ENCODE data around the gene XRCC1. TPM values are rescaled to one million over a fixed set of nuclear protein-coding genes. Genes with fewer than 3 reads are reported as not detected.

XRCC1 gene
- total RNA-seq, 1 experiment from 2014 or later: 20.1 TPM

GRCh38 chr19:43584484-43584883, 9.2 kb upstream of the XRCC1 start:
- no TSS peak for BruUV-seq (replicated peaks)
- H3K4me3 ChIP-seq (ENCODE audit: low read depth in 2 of 2, low read length in 2 of 2): no peak overlapping the region
- intact Hi-C loops (cut with micrococcal nuclease; ENCODE audit: unreplicated experiment) (no loop called here), in situ Hi-C loops (cut with HindIII; ENCODE audit: low pct_unique_long_range_greater_than_20kb, low sequenced_read_pairs) (no loop called here)
- ChIA-PET POLR2A (no interaction called here), CTCF (no interaction called here)
- no peak overlapping the region for H3K27ac ChIP-seq (ENCODE audit: low read length)
- no peaks in the 10 kb centered on the region for H3K4me1 ChIP-seq (ENCODE audit: control insufficient read depth, insufficient read depth, low read length)
- DNase-seq (ENCODE audit: low read depth, low spot score) (no peak), ATAC-seq (no peak)
- no peaks in the 10 kb centered on the region for H3K27me3 ChIP-seq (ENCODE audit: control insufficient read depth, insufficient read depth, low read length)
- H3K36me3 ChIP-seq (ENCODE audit: control insufficient read depth, insufficient read depth, low read length): no peaks in the 10 kb centered on the region
- no peaks in the 10 kb centered on the region for H3K9me3 ChIP-seq (ENCODE audit: control insufficient read depth, insufficient read depth, low read depth, low read length)
- TF ChIP-seq POLR2AphosphoS5 (IDR thresholded peaks at IDR 0.05; ENCODE audit: low read depth, low read length): no peak
- no peak for TF ChIP-seq REST (IDR thresholded peaks at IDR 0.05; ENCODE audit: insufficient read depth in 1 of 2, low read depth in 2 of 2, low read length in 1 of 2)
- TF ChIP-seq TCF7L2 (IDR thresholded peaks at IDR 0.05; ENCODE audit: low read depth, low read length): no peak
- TF ChIP-seq SIN3A (IDR thresholded peaks at IDR 0.05; ENCODE audit: borderline replicate concordance, insufficient read depth, low read depth, low read length): no peak
- no peak for TF ChIP-seq CTCF (IDR thresholded peaks at IDR 0.05)

DNA sequence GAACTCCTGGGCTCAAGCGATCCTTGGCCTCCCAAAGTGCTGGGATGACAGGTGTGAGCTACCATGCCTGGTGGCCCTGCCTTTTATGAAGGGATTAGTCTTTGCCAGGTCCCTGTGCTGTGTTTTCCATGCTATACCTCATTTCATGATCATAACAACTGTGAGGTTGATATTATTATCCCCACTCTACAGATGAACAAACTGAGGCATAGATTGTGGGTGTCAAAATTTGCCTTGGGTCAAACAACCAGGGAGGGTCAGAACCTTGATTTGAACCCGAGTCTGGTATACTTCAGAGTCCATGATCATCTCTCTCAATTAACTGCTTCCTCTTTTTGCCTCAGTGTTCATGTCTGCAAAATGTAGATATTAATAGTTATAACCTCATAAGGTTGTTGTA, 7.2 kb upstream of the XRCC1 start:
- intact Hi-C loops (cut with micrococcal nuclease; ENCODE audit: unreplicated experiment) (no loop called here), in situ Hi-C loops (cut with HindIII; ENCODE audit: low pct_unique_long_range_greater_than_20kb, low sequenced_read_pairs) (no loop called here)
- no peak for DNase-seq (ENCODE audit: low read depth, low spot score)
- H3K27me3 ChIP-seq (ENCODE audit: control insufficient read depth, insufficient read depth, low read length): no peaks in the 10 kb centered on the region
- CTCF ChIA-PET: no interaction called here
- POLR2A ChIA-PET: no interaction called here
- TF ChIP-seq SIN3A (IDR thresholded peaks at IDR 0.05; ENCODE audit: borderline replicate concordance, insufficient read depth, low read depth, low read length) (no peak), POLR2AphosphoS5 (IDR thresholded peaks at IDR 0.05; ENCODE audit: low read depth, low read length) (no peak), TCF7L2 (IDR thresholded peaks at IDR 0.05; ENCODE audit: low read depth, low read length) (no peak)
- ATAC-seq: no peak
- BruUV-seq (replicated peaks): no TSS peak
- H3K4me3 ChIP-seq (ENCODE audit: low read depth in 2 of 2, low read length in 2 of 2): no peak overlapping the region
- H3K36me3 ChIP-seq (ENCODE audit: control insufficient read depth, insufficient read depth, low read length): no peaks in the 10 kb centered on the region
- H3K4me1 ChIP-seq (ENCODE audit: control insufficient read depth, insufficient read depth, low read length): no peaks in the 10 kb centered on the region
- H3K9me3 ChIP-seq (ENCODE audit: control insufficient read depth, insufficient read depth, low read depth, low read length): no peaks in the 10 kb centered on the region
- no peak overlapping the region for H3K27ac ChIP-seq (ENCODE audit: low read length)

DNA sequence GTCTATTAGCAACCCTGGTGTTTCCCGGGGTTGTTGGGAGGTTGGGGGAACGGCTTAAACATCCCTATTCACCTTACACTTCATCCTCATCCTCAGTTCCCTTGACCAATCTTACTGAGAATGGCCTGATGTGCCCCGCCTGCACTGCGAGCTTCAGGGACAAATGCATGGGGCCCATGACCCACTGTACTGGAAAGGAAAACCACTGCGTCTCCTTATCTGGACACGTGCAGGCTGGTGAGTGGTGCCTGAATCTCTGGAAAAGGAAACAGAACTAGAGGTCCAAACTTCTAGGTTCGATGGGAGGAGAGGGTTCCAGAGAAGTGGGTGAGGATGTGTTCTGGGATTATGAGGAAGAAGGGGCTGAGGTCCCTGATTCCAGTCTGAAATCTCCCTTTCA, 6.1 kb upstream of the XRCC1 start:
- in situ Hi-C loops (cut with HindIII; ENCODE audit: low pct_unique_long_range_greater_than_20kb, low sequenced_read_pairs): no loop called here
- no peaks in the 10 kb centered on the region for H3K36me3 ChIP-seq (ENCODE audit: control insufficient read depth, insufficient read depth, low read length)
- H3K27ac ChIP-seq (ENCODE audit: low read length): no peak overlapping the region
- intact Hi-C loops (cut with micrococcal nuclease; ENCODE audit: unreplicated experiment): no loop called here
- ChIA-PET POLR2A (no interaction called here), CTCF (no interaction called here)
- H3K4me1 ChIP-seq (ENCODE audit: control insufficient read depth, insufficient read depth, low read length): no peaks in the 10 kb centered on the region
- no peak overlapping the region for H3K4me3 ChIP-seq (ENCODE audit: low read depth in 2 of 2, low read length in 2 of 2)
- H3K9me3 ChIP-seq (ENCODE audit: control insufficient read depth, insufficient read depth, low read depth, low read length): no peaks in the 10 kb centered on the region
- ATAC-seq: 0 out of 2 replicates have a peak, but pooled peaks have one; percentile 32
- TF ChIP-seq POLR2AphosphoS5 (IDR thresholded peaks at IDR 0.05; ENCODE audit: low read depth, low read length) (no peak), SIN3A (IDR thresholded peaks at IDR 0.05; ENCODE audit: borderline replicate concordance, insufficient read depth, low read depth, low read length) (no peak), TCF7L2 (IDR thresholded peaks at IDR 0.05; ENCODE audit: low read depth, low read length) (no peak), REST (IDR thresholded peaks at IDR 0.05; ENCODE audit: insufficient read depth in 1 of 2, low read depth in 2 of 2, low read length in 1 of 2) (no peak), CTCF (IDR thresholded peaks at IDR 0.05) (no peak)
- H3K27me3 ChIP-seq (ENCODE audit: control insufficient read depth, insufficient read depth, low read length): no peaks in the 10 kb centered on the region
- no peak for DNase-seq (ENCODE audit: low read depth, low spot score)
- no TSS peak for BruUV-seq (replicated peaks)
